NCI-H2227 (cell line): ENCODE results near the gene FDXR.

Experiments used
- DNase-seq: peaks from one replicate; lab custom pipeline; 2025; ENCODE audit not compliant: unreplicated experiment; lab: John Stamatoyannopoulos, UW

Gene FDXR

DNA sequence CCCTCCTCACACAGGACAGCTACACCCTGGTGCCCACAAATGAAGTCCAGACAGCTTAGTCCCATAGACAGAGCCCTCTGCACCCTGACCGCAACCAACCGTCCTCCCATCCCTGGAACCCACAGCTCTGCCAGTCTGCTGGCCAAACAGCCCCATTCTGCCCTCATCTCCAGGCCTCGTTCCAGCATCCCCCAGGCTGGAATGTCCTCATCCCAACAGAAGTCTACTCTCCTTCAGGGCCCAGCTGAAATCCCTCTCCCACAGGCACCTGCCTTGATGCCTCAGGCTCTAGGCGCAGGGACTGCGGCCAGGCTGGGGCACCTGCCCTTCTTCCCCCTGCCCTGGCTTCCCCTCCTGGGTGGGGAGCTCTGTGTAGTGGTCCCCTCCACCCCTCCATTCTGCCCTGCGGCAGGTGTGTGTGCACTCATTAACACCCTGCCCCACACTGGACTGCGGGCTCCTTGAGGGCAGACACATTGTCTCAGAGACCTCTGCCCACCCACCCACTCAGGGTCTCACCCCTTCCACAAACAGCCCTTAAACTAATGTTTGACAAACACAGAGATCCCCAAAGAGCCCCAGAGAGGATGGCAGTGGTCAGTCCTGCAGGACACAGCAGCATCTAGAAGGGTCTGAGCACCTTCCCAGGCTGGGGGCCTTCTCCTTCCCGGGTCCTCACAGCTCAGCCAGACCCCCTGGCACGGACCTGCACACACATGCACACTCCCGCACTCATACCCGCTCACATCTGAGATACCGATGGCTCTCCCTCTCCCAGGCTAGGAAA, 13.9 kb downstream of the FDXR start:
- no peak for DNase-seq

DNA sequence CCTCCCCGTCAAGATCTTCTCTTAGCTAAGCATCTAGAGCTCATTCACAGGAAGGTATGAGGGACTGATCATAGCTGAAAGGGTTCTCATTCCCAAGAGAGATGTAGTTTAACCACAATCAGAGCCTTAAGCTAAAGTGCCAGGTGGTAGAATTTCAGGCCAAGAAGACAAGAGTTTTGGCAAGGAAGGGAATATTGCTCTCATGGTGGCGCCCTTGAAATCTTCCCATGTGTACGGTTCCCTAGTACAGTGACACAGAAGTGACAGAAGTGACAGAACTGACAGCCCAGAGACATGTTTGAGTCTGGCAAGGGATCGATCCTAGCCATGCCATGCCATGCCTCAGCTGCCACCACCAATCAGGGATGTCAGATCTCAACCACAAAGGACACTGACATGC, 15.6 kb downstream of the FDXR start:
- no peak for DNase-seq

GRCh38 chr17:74856112-74856511, 16.7 kb downstream of the FDXR start:
- DNase-seq, result no peak

GRCh38 chr17:74855323-74855722, 17.5 kb downstream of the FDXR start:
- no peak for DNase-seq

DNA sequence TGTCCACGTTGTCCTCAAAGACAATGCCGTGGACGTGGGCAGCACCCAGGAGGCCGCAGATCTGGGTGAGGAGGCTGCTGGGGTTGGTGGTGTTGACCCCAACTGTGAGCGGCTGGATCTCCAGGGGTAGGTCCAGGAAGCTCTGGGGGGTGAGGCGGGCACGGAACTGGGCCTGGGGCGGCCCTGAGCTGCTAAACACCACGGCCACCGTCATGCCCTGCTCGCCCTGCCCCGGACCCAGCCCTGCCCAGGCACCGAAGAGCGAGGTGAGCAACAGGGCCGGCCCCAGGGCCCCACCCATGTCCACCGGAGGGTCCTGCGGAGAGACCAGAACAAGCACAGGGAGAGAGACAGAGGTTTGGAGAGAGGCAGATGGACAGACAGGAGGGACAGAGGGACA, 18.0 kb downstream of the FDXR start:
- no peak for DNase-seq

GRCh38 chr17:74853669-74854068, 19.1 kb downstream of the FDXR start:
- no peak for DNase-seq

DNA sequence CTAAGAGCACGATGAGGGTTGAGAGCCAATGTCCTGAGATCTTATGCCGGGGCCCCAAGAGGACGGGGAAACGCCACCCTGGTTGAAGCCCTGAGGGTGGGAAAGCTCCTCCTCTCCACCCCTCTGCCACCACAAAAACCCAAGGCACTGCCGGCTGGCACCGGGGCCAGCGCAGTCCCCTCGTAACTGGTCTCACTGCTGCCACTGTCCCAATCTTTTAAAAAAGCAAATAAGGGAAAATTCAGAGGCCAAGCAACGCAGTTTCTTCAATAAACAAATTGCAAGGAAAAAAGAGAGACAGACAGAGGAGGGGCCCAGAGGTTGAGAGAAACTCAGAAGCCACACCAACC, 19.8 kb downstream of the FDXR start:
- DNase-seq, result no peak

DNA sequence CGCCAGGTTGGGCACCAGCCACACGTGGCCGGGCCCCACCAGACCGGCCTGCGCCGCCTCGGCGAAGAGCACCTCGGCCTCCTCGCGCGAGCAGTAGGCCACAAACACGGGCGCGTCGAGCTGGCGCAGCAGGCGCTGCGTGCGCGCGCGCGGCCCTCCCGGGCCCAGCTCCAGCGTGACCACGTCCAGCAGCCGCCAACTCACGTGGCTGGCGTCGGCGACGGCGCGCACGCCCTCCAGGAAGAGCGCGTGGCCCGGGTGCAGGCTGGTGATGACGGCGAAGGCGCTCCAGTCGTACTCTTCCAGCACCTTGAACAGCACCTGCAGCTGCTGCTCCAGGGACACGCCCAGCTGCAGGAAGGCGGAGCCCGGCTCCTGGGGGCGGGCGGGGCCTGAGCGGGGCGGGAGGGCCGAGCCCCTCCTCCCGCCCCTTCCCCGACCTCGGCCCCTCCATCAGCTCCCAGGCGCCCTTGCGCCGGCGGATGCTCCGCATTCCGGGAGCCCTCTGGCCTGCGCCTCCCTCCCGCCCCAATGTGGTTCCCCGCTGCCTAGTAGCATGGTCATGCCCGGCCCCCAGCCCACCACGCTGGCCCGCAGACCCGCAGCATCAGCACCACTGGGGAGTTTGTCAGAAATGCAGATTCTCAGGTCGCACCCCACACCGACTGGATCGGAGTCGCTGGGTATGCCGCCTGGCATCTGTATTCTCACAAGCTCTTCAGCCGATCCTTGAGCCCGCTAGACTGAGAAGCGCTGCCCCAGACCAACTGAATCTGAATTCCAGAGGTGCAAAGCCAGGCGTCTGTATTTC, 20.4 kb downstream of the FDXR start:
- no peak for DNase-seq

DNA sequence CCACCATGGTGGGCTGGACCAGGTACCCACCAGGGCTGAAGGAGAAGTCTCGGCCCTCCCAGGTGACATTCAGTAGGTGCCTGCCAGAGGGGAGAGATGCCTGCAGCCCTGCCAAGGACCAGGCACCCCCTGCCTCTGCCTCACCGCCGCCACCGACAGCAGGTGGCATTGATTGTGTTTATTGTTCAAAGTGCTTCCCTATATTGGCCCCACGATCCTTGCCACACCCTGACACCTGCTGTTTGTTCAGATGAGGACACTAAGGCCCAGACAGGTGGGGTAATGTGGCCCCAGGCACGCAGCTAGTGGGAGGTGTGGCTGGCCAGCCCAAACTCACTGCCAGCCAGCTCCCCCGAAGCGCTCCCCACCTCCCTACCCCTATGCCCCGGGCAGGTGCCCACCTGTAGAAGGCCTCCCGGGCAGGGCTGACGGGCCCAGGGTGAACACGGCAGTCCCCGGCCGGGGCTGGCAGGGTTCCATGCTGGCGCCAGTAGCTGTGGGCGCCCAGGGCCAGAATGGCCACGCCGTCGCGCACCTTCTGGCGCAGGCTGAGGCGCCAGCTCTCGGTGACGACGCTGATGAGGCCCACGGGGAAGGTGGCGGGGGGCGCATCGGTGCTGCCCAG, 21.1 kb downstream of the FDXR start:
- DNase-seq, result no peak

- DNase-seq, result no peak
Observed at GRCh38 chr17:74850914-74851313, 21.9 kb downstream of the FDXR start.

DNA sequence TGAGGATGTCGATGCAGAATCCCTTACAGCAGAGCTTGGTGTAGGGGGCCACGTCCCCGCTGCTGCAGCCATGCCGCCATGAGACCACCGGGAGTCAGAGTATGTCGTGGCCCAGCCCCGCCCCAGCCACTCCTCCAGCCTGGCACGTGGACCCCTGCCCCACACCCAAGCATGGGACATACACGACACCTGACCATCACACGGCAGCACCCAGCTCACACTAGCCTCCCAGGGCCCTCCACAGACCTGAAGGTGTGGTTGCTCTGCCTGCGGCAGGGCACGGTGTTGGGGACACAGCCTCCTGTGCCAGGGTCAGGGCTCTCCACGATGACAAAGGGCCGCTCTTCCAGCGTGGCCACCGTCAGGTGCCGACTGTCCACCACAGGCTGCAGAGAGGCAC, 22.5 kb downstream of the FDXR start:
- no peak for DNase-seq

DNA sequence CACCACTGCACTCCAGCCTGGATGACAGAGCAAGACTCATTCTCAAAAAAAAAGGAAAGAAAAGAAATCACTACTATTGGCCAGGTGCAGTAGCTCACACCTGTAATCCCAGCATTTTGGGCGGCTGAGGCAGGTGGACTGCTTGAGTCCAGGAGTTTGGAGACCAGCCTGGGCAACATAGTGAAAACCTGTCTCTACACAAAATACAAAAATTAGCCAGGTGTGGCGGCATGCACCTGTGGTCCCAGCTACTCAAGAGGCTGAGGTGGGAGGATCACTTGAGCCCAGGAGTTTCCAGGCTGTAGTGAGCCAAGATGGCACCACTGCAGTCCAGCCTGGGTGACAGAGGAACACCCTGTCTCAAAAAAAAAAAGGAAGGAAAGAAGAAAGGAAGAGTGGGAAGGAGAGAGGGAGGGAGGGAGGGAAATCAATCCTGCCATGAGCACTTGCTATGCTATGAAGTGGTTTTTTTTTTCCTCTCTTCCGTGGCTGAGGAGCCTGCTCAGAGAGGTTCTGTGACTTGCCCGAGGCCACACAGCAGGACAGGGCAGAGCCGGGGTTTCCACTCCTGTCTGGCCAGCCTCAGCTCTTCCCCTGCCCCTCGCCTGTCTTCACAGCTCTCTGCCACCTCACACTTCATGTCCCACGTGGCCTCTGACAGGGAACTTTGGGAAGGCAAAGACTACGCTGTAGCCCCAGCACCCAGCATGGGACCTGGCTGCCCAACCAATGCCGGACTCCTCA, 24.0 kb downstream of the FDXR start:
- DNase-seq, result no peak

- no peak for DNase-seq
Observed at GRCh38 chr17:74846621-74847020, 26.2 kb downstream of the FDXR start.

DNA sequence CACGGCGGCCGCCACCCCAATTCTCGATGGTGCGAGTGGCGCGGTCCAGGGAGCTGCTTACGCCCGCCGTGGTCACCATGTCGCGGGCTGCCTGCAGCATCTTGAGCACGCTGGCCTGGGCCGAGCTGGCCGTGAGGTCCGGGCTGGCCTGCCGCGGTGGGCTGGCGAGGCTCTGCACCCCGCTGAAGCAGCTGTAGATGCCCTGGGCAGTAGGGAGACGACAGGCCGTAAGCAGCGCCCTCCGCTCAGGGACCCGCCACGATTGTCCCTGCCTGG, 29.5 kb downstream of the FDXR start:
- no peak for DNase-seq

- DNase-seq, result no peak
Observed at GRCh38 chr17:74842599-74843351, 30.0 kb downstream of the FDXR start.

- DNase-seq, result no peak
Observed at GRCh38 chr17:74842146-74842598, 30.6 kb downstream of the FDXR start.

- no peak for DNase-seq
Observed at GRCh38 chr17:74840989-74841666, 31.7 kb downstream of the FDXR start.

DNA sequence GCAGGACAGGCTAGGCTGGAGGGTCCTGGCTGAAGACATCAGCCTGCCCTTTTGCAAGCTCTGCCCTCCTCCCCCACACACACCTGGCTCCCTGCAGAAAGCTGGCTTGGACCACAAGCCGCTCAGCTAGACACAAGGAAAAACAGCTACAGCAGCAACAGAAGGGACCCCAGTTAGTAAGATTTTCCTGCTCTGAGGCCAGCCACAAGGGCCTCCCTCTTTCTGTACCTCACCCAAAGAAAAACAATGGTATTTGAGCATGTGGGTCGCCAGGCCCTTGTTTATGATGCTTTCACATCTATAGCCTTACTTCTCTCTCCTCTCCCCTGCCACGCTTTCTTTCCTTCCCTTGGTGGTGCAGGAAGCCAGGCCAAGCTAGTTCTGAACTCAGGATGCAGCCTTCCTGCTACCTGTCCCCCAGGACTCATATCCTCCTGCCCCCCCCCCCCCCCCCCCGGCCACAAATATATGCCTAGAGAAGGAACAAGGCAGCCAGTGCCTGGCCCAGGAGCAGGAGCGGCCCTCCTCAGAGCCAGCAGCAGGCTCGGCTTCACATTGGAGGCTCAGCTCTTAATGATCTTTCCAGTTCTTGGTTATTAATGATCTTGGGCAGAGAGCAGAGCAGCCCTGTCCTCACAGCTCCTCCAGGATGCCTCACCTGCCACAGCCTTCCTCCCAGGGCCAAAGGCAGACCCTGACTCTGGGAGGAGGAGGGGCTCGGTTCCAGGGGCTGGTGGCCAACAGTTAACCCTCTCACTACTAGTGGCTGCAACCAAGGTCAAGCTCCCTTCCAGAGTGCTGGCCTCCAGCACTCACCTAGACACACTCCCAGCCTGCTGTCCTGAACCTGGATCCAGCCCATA, 32.6 kb downstream of the FDXR start:
- no peak for DNase-seq

GRCh38 chr17:74838274-74838673, 34.5 kb downstream of the FDXR start:
- no peak for DNase-seq
